Fibroblast of mammary gland (primary cell): Measurements from ENCODE around the gene TECTA.

ENCODE experiments used
- DNase-seq: peaks from one replicate; pipeline ENCODE4 v3.0.0-alpha.2; 2010; ENCODE audit warnings: low read depth
- H3K4me3 ChIP-seq: 2 replicates; pipeline ENCODE4 v1.5.1; 2011; ENCODE audit warnings: low read depth, mild to moderate bottlenecking, low read length, moderate library complexity; ENCODE audit not compliant: control insufficient read depth
- TF ChIP-seq, protein P1 (sequence below): conservative IDR thresholded peaks from 2 replicates; pipeline ENCODE4 v1.5.1; 2011; ENCODE audit warnings: low read depth, low read length, inconsistent platforms; ENCODE audit not compliant: control insufficient read depth, insufficient read depth

Gene TECTA

DNA sequence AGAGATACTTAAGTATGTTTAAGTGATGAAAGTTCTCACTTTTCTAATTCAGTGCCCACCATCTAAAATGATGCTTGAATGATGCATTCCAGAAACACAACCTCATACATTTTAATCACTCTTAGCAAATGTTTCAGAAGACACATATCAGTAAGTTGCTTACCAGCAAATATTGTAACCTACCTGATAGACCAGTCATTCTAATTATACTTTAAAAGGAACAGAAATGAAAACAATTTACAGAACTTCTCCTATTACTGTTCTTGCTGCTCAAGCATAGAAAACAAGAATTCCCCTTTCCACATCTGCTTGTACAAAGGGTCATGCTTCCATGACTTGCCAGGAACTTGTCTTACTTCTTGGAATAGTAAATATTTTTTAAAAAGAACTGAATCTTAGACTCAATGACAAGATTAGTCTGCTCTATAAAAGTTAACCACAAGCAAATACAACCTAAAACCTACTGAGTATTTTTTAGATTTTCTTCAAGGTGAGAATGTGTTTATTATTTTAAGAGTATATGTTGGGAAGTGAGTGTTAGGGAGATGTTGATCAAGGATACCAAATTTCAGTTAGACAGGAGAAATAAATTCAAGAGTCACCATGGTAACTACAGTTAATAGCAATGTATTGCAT is 109.5 kb downstream of the TECTA start:
- TF ChIP-seq, protein P1, sequence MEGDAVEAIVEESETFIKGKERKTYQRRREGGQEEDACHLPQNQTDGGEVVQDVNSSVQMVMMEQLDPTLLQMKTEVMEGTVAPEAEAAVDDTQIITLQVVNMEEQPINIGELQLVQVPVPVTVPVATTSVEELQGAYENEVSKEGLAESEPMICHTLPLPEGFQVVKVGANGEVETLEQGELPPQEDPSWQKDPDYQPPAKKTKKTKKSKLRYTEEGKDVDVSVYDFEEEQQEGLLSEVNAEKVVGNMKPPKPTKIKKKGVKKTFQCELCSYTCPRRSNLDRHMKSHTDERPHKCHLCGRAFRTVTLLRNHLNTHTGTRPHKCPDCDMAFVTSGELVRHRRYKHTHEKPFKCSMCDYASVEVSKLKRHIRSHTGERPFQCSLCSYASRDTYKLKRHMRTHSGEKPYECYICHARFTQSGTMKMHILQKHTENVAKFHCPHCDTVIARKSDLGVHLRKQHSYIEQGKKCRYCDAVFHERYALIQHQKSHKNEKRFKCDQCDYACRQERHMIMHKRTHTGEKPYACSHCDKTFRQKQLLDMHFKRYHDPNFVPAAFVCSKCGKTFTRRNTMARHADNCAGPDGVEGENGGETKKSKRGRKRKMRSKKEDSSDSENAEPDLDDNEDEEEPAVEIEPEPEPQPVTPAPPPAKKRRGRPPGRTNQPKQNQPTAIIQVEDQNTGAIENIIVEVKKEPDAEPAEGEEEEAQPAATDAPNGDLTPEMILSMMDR, result no peak
- H3K4me3 ChIP-seq, result no peak overlapping the region
- no peak for DNase-seq

DNA sequence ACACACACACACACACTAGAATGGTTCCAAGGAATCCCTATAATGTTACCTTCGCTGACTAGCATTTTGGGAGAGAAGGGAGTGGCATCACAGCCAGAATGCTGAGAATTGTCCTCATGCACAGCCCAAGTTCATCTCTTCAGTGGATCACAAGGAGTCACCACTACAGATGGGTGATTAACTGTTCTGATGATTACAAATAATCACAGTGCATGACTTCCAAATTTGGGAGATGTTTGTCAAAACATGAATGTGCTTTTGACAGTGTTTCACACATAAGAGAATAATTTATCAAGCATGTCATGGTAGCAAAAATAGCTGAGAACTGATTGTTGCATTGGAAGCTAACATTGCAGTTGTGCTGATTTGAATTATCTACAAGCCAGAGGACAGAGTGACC is 110.6 kb downstream of the TECTA start:
- DNase-seq, result no peak
- TF ChIP-seq, protein P1, result no peak
- H3K4me3 ChIP-seq, result no peak overlapping the region

DNA sequence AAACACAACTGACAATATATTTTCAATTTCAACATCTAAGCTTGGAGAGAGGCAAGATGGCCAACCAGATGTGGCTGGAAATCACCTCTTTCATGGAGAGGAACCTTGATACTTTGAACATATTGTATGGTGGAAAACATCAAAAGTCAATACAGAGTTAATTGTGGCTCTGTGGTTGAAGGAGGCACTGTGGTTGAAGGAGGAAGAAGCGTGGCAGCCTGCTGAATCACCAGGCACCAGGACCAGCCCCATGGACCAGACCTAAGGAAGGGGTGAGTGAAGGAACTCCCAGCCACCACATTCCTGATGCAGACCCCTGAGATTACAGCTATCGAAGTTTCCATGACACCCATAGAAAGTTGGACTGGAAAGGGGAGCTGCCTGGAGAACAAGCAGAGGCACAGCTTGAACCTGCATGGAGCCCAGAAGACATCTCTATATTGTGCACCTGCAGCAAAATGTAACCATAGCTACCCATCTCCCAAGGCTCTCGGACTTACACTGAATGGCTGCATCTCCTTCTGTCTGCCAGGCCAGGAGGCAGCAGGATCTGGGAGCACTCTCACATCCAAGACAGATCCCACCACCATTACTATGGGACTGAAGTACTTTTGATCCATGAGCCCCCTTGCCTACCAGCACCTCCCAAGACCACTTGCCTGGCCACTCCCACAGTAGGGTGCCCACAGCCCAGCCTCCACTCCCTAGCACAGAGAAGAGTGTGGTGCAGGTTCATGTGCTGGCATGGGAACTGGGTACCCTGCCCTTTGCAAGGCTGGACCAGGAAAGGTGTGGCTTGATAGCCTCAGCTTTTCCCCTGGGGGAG is 111.7 kb downstream of the TECTA start:
- no peak overlapping the region for H3K4me3 ChIP-seq
- no peak for DNase-seq
- TF ChIP-seq, protein P1, result no peak

DNA sequence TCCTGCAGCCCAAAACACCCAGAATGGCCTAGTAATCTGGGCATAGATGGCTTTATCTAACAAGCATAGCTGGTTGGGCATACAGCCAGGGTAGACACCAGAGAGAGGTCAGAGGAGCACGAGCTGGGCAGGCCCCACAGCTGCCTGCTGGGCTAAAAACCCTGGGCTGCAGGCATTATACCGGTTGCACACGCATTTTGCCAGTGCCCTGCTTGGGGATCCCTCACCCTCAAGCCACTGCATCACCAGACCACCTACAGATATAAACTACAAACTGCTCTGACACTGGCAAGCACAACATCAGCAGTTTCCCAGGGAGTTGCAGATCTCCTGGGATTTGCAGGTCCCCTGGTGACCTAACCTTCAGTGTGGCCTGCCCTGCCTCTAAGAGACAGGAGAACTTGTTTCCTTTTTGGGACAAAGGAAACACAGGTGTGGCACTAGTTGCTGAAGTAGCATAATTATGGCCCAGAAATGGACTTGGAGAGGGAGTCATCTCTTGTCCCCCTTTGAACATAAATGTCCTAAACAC is 112.4 kb downstream of the TECTA start:
- TF ChIP-seq, protein P1, result no peak
- no peak overlapping the region for H3K4me3 ChIP-seq
- no peak for DNase-seq

DNA sequence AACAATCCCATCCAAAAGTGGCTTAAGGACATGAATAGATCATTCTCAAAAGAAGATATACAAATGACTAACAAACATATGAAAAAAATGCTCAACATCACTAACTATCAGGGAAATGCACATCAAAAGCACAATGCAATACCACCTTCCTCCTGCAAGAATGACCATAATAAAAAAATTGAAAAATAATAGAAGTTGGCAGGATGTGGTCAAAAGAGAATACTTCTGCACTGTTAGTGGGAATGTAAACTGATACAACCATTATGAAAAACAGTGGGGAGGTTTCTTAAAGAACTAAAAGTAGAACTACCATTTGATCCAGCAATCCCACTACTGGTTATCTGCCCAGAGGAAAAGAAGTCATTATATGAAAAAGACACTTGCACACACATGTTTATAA is 113.8 kb downstream of the TECTA start:
- no peak for DNase-seq
- H3K4me3 ChIP-seq, result no peak overlapping the region
- TF ChIP-seq, protein P1, result no peak

DNA sequence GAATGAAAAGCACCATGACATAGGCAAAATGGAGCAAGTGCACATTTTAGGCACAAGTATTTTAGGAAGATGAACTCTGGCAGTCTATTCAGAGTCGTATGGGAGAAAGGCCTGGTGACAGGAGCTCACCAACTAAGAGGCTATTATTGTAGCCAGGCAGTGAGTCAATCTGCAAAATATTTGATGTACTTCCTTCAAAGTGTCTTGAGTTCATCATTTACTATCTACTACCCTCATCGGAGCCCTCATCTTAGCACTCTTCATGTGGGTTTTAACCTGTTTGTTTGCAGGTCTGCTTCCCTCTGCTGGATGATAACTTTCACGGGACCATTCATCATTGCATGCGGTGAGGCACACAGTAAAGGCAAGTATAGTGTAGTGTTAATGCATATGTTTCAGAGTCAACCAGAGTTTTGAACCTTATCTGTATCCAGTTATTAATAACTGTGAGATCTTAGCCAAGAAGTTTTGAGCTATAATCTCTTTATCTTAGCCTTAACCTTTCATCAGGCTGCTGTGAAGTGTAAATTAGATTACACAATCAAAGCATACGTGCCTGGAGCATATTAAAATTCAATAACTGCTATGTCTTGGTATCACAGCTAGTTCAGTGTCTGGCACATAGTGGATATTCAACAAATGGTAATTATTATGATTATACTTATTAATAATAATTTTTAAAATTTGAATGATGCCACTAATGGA is 120.6 kb downstream of the TECTA start:
- TF ChIP-seq, protein P1, result no peak
- no peak for DNase-seq
- no peak overlapping the region for H3K4me3 ChIP-seq
